ENCODE measurements around the gene EGFL8. TPM values are rescaled to one million over a fixed set of nuclear protein-coding genes. Genes with fewer than 3 reads are reported as not detected.

EGFL8 gene
- total RNA-seq, 1 donor from 2014 or later, result 7.5 TPM

- DNase-seq, result no peak
Measured at GRCh38 chr6:32168350-32168749, 4.0 kb downstream of the EGFL8 start.

GRCh38 chr6:32168807-32169591, 4.6 kb downstream of the EGFL8 start:
- DNase-seq, result no peak

GRCh38 chr6:32170294-32170693, 5.9 kb downstream of the EGFL8 start:
- DNase-seq, result no peak

GRCh38 chr6:32171234-32171633, 6.8 kb downstream of the EGFL8 start:
- DNase-seq, result no peak

- no peak for DNase-seq
Measured at GRCh38 chr6:32173051-32173727, 8.8 kb downstream of the EGFL8 start.

GRCh38 chr6:32174416-32174815, 10.0 kb downstream of the EGFL8 start:
- no peak for DNase-seq

GRCh38 chr6:32175322-32175710, 10.9 kb downstream of the EGFL8 start:
- no peak for DNase-seq

- DNase-seq, result peak; percentile 97
Measured at GRCh38 chr6:32175711-32176475, 11.5 kb downstream of the EGFL8 start, which contains the start of gene AGPAT1. Gene AGPAT1, minus strand, starts transcription at chr6:32176084. Its CDS starts 4,588 bp downstream, at chr6:32171496.

GRCh38 chr6:32176476-32177182, 12.2 kb downstream of the EGFL8 start:
- DNase-seq, result no peak

GRCh38 chr6:32177183-32177787, 12.9 kb downstream of the EGFL8 start:
- DNase-seq, result no peak

GRCh38 chr6:32177788-32178546, 13.6 kb downstream of the EGFL8 start, which contains the start of gene RNF5:
Gene RNF5, plus strand, starts transcription at chr6:32178405. Its CDS starts 107 bp downstream, at chr6:32178512.
- peak; percentile 99 for DNase-seq

GRCh38 chr6:32178547-32179440, 14.4 kb downstream of the EGFL8 start:
- DNase-seq, result no peak

- no peak for DNase-seq
Measured at GRCh38 chr6:32179766-32180405, 15.5 kb downstream of the EGFL8 start.

- DNase-seq, result no peak
Measured at GRCh38 chr6:32181148-32181702, 16.8 kb downstream of the EGFL8 start.

- no peak for DNase-seq
Measured at GRCh38 chr6:32181915-32182529, 17.6 kb downstream of the EGFL8 start.

GRCh38 chr6:32182555-32182981, 18.2 kb downstream of the EGFL8 start:
- no peak for DNase-seq

- no peak for DNase-seq
Measured at GRCh38 chr6:32183030-32183429, 18.6 kb downstream of the EGFL8 start.

GRCh38 chr6:32183483-32184083, 19.2 kb downstream of the EGFL8 start:
- no peak for DNase-seq
